Trophoblast cell (in vitro differentiated cells and primary cell): ENCODE data around the gene ENO3. TPM values are rescaled to one million over a fixed set of nuclear protein-coding genes. Genes with fewer than 3 reads are reported as not detected.

Source experiments
- DNase-seq, 2 donors: peaks; one replicate each; pipeline ENCODE4 v3.0.0-alpha.2; 2016
- H2AFZ ChIP-seq: 2 replicates; pipeline ENCODE4 v1.6.1; 2013; ENCODE audit warnings: low read length, moderate library complexity, mild to moderate bottlenecking; ENCODE audit not compliant: insufficient read depth, poor library complexity
- H2AK5ac ChIP-seq: 2 replicates; pipeline ENCODE4 v1.6.1; 2013; ENCODE audit warnings: mild to moderate bottlenecking, low read length
- H2BK120ac ChIP-seq: 2 replicates; pipeline ENCODE4 v1.6.1; 2013; ENCODE audit warnings: low read length, mild to moderate bottlenecking, moderate library complexity; ENCODE audit not compliant: insufficient read depth, poor library complexity
- H2BK12ac ChIP-seq: 2 replicates; pipeline ENCODE4 v1.6.1; 2013; ENCODE audit warnings: mild to moderate bottlenecking, low read length, moderate library complexity
- H2BK5ac ChIP-seq: 2 replicates; pipeline ENCODE4 v1.6.1; 2013; ENCODE audit warnings: low read length, low read depth, moderate library complexity, mild to moderate bottlenecking; ENCODE audit not compliant: poor library complexity
- H3K14ac ChIP-seq: 2 replicates; pipeline ENCODE4 v1.6.1; 2013; ENCODE audit warnings: mild to moderate bottlenecking, low read length
- H3K18ac ChIP-seq: 2 replicates; pipeline ENCODE4 v1.6.1; 2013; ENCODE audit warnings: mild to moderate bottlenecking, low read length
- H3K23ac ChIP-seq: 2 replicates; pipeline ENCODE4 v1.6.1; 2013; ENCODE audit warnings: low read length
- H3K27ac ChIP-seq: 2 replicates; pipeline ENCODE4 v1.5.1; 2013; ENCODE audit warnings: low read depth, mild to moderate bottlenecking, inconsistent platforms, low read length, moderate library complexity
- H3K27me3 ChIP-seq: 2 replicates; pipeline ENCODE4 v1.6.1; 2013; ENCODE audit warnings: inconsistent platforms, mild to moderate bottlenecking, low read length, moderate library complexity; ENCODE audit not compliant: insufficient read depth
- H3K36me3 ChIP-seq, 2 experiments: 1 replicate in 1 of 2; 2 replicates in 1 of 2; pipeline ENCODE4 v1.6.1; 2013; ENCODE audit warnings: low read length in 2 of 2, mild to moderate bottlenecking in 2 of 2, moderate library complexity in 1 of 2; ENCODE audit not compliant: insufficient read depth in 2 of 2, control insufficient read depth in 1 of 2
- H3K4ac ChIP-seq: 2 replicates; pipeline ENCODE4 v1.6.1; 2013; ENCODE audit warnings: low read depth, mild to moderate bottlenecking, low read length, moderate library complexity
- H3K4me1 ChIP-seq, 2 experiments: 1 replicate in 1 of 2; 2 replicates in 1 of 2; pipeline ENCODE4 v1.6.1; 2013; ENCODE audit warnings: low read length in 2 of 2, mild to moderate bottlenecking in 2 of 2, moderate library complexity in 1 of 2; ENCODE audit not compliant: insufficient read depth in 2 of 2, control insufficient read depth in 1 of 2
- H3K4me2 ChIP-seq: 2 replicates; pipeline ENCODE4 v1.6.1; 2013; ENCODE audit warnings: inconsistent platforms, mild to moderate bottlenecking, low read length, moderate library complexity
- H3K4me3 ChIP-seq: 2 replicates; pipeline ENCODE4 v1.5.1; 2013; ENCODE audit warnings: mild to moderate bottlenecking, low read depth, low read length, inconsistent platforms
- H3K79me1 ChIP-seq: one replicate; pipeline ENCODE4 v1.6.1; 2013; ENCODE audit warnings: low read length
- H3K79me2 ChIP-seq: 2 replicates; pipeline ENCODE4 v1.6.1; 2013; ENCODE audit warnings: low read length, mild to moderate bottlenecking; ENCODE audit not compliant: control insufficient read depth, insufficient read depth, poor library complexity
- H3K9ac ChIP-seq: 2 replicates; pipeline ENCODE4 v1.6.1; 2013; ENCODE audit warnings: mild to moderate bottlenecking, low read length
- H3K9me3 ChIP-seq: 2 replicates; pipeline ENCODE4 v1.6.1; 2013; ENCODE audit warnings: low read depth, mild to moderate bottlenecking, control low read depth, inconsistent platforms, low read length; ENCODE audit not compliant: insufficient read depth
- H4K12ac ChIP-seq: 2 replicates; pipeline ENCODE4 v1.6.1; 2013; ENCODE audit warnings: low read depth, mild to moderate bottlenecking, low read length, moderate library complexity
- H4K8ac ChIP-seq: 2 replicates; pipeline ENCODE4 v1.6.1; 2013; ENCODE audit warnings: low read depth, mild to moderate bottlenecking, low read length, moderate library complexity
- H4K91ac ChIP-seq: one replicate; pipeline ENCODE4 v1.6.1; 2013; ENCODE audit warnings: low read depth, mild to moderate bottlenecking, low read length, moderate library complexity
- WGBS: extraction: QIAGEN DNeasy Blood & Tissue Kit; methylation state at CpG from one replicate; pipeline ENCODE4 v1.1.7; 2013; ENCODE audit warnings: missing lambda C conversion rate; ENCODE audit not compliant: insufficient read length, insufficient coverage; ENCODE audit errors: extremely low coverage; 5-methylcytosine and 5-hydroxymethylcytosine counted together
- polyA plus RNA-seq: library from polyadenylated mRNA; stranded (reverse); fragments of 200-250 nt; gene quantifications from 2 replicates; pipeline ENCODE4 v1.2.3, GENCODE V29; 2013

ENO3 gene
- polyA plus RNA-seq, result 5.6 and 5.8 TPM in 2 replicates

DNA sequence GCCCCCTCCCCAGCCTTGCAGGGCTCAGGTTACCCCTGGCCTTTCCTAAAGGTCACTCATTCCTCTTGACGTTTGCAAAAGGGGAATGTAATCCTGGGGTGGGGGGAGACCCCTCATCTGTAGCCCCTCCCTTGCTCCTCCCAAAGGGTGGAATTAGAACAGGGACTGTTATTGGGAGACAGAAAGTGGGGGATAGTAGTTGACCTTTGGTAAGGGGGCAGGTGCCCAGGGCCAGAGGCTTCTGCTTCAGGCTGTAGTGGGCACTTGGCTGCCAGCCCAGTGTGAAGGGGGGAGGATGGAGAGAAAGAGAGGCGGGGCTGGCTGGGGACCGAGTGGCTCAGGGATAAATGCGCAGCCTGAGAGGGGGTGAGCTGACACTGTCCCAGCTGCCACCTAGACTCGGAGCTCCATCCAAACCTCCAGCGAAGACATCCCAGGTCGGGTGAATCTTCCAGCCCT, at the start of gene ENO3:
Gene ENO3, plus strand, starts transcription at position 374 of the 459 bp plus-strand sequence. CDS start 711 bp downstream, outside the sequence.
- Histone ChIP-seq H4K91ac (peak within 1 kb of the TSS; percentile 97), H2AK5ac (peak within 1 kb of the TSS; percentile 60), H2BK12ac (peak within 1 kb of the TSS; percentile 42), H3K4me3 (peak within 1 kb of the TSS; percentile 63), H3K18ac (peak within 1 kb of the TSS; percentile 89), H3K4ac (peak within 1 kb of the TSS; percentile 81), H2AFZ (peak within 1 kb of the TSS; percentile 53), H3K9me3 (peaks cover 1% of the 10 kb centered on the region), H3K79me2 (peaks cover 26% of the 10 kb centered on the region), H3K14ac (peak within 1 kb of the TSS; percentile 89), H2BK5ac (peak within 1 kb of the TSS; percentile 93), H3K4me1 (peaks cover 15 to 29% of the 10 kb centered on the region in 2 experiments), H3K27me3 (no peaks in the 10 kb centered on the region), H3K4me2 (peak within 1 kb of the TSS; percentile 78), H4K12ac (peak within 1 kb of the TSS; percentile 68), H4K8ac (peak within 1 kb of the TSS; percentile 93), H3K9ac (peak within 1 kb of the TSS; percentile 95), H3K79me1 (peaks cover 30% of the 10 kb centered on the region), H3K27ac (peak within 1 kb of the TSS; percentile 100), H2BK120ac (peak within 1 kb of the TSS; percentile 84), H3K36me3 (peaks cover 8 to 12% of the 10 kb centered on the region in 2 experiments), H3K23ac (no peak within 1 kb of the TSS)
- WGBS, result no CpG with 5 or more reads among the region's 7 CpGs
- DNase-seq, result no peak

DNA sequence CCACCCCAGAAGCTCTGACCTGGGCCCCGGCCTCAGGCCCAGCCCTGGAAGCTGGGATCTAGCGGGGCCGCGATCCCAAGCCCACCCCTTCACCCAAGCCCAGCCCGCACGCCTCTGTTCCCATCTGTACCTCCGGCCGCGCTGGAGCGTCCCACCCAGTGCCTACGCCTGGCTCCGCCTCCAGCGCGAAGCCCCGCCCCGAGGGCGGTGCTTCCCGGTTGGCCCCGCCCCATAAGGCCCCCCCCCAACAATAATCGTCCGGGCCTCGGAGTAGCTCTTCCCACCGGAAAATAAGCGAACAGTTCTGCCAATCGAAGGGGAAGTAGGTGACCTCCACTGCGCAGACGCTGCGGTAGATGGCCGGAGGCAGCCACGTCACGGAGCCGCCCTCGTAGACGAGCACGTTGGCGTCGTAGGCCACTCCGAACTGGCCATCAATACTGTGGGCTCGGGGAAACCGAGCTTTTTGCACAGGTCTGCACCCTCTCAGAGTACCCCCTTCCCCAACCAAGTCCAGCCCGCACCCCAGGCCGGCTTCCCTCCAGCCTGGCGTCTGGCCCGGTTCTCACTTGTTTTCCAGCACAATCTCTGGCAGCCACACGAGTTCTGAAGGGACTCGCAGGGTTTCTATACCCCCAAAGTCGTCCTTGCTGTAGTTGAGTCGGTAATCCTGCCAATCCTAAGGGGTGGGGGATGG, 49.1 kb upstream of the ENO3 start:
- no CpG with 5 or more reads among the region's 48 CpGs for WGBS

DNA sequence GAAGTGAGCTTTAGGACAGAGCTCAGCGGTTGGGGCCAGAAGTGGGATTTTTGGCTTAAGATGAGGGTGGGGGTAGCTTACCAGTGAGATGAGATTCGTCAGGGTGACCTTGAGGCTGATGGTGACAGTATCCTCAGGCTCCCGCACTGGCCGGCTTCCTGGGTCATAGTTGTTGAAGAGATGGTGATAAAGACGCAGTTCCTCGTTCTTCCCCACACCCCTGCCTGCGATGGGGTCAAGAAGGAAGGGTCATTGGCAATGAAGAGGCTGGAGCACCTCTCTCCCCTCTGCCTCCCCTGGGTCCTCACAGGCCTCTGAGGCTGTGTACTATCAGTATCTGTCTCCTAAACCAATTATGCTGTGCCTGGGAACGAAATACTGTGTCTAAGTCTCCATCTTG, 48.4 kb upstream of the ENO3 start:
- Histone ChIP-seq H3K4me2 (no peak overlapping the region), H3K4ac (no peak overlapping the region), H2BK120ac (no peak overlapping the region), H2AFZ (no peak overlapping the region), H3K18ac (no peak overlapping the region), H3K79me1 (no peaks in the 10 kb centered on the region), H3K27me3 (no peaks in the 10 kb centered on the region), H2BK12ac (no peak overlapping the region), H3K79me2 (no peaks in the 10 kb centered on the region), H3K4me3 (no peak overlapping the region), H3K9ac (no peak overlapping the region), H3K23ac (no peak overlapping the region), H3K4me1 (no peaks in the 10 kb centered on the region), H4K91ac (no peak overlapping the region), H3K36me3 (peaks cover 26 to 40% of the 10 kb centered on the region in 2 experiments), H3K14ac (no peak overlapping the region), H2BK5ac (no peak overlapping the region), H4K8ac (no peak overlapping the region), H3K9me3 (no peaks in the 10 kb centered on the region), H4K12ac (no peak overlapping the region), H2AK5ac (no peak overlapping the region), H3K27ac (no peak overlapping the region)
- WGBS, result no CpG with 5 or more reads among the region's 8 CpGs
- DNase-seq, result no peak

More for the DNA sequence above, 49.1 kb upstream of the ENO3 start:
- Histone ChIP-seq H3K4me3 (no peak overlapping the region), H4K91ac (no peak overlapping the region), H3K4me1 (no peaks in the 10 kb centered on the region), H3K23ac (no peak overlapping the region), H3K36me3 (peaks cover 33 to 47% of the 10 kb centered on the region in 2 experiments), H2AK5ac (no peak overlapping the region), H4K12ac (no peak overlapping the region), H2BK12ac (no peak overlapping the region), H3K9ac (no peak overlapping the region), H2BK120ac (no peak overlapping the region), H3K14ac (no peak overlapping the region), H3K18ac (no peak overlapping the region), H3K4me2 (no peak overlapping the region), H3K27ac (no peak overlapping the region), H4K8ac (no peak overlapping the region), H3K4ac (no peak overlapping the region), H3K9me3 (no peaks in the 10 kb centered on the region), H2BK5ac (no peak overlapping the region), H3K79me2 (no peaks in the 10 kb centered on the region), H3K27me3 (no peaks in the 10 kb centered on the region), H2AFZ (no peak overlapping the region), H3K79me1 (no peaks in the 10 kb centered on the region)
- DNase-seq, result peak; percentile 24 to 49

DNA sequence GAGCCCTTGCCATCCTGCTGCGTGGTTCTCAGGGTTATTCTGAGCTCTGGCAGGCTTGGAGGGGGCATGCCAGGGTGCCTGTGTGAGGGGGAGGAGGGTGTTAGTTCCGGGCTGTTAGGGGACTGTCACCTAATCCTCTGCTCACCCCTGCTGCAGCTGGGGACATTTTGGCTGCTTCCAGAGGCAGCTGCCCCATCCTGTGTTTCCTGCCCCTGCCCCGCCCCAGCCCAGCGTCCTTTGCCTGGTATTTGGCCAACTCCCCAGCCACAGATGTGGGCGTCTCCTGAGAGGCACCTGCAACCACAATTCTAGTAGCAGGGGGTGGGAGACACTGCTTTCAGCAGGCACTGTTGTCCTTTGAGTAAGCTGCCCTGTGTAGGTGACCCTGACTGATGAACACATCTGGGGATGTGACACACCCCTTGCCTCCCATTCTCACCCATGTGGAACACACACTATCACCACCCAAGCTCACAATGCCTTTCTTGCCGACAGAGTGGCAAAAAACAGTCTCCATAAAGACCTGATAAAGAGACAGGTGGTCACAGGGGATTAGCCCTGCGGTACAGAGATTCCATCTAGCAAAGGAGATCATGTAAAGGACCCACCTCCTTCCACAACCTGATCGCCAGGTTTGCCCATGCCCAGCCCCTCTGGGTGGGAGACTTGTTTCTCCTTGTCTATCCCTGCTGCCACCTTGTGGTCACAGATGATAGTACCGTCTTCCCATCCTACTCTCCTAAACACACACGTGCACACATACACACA, 47.7 kb upstream of the ENO3 start, which contains the start of gene CHRNE:
Gene CHRNE, minus strand, starts transcription at position 48 of the 768 bp plus-strand sequence. Its CDS starts 35 bp downstream, at position 13.
- H3K4me1 ChIP-seq, result peaks cover 0 to 2% of the 10 kb centered on the region in 2 experiments

More for the DNA sequence above, 47.7 kb upstream of the ENO3 start, which contains the start of gene CHRNE:
- no peak within 1 kb of the TSS for H2AFZ ChIP-seq
- H3K79me2 ChIP-seq, result no peaks in the 10 kb centered on the region
- H3K4me3 ChIP-seq, result no peak within 1 kb of the TSS
- H2BK5ac ChIP-seq, result no peak within 1 kb of the TSS
- H2BK12ac ChIP-seq, result no peak within 1 kb of the TSS
- no peak within 1 kb of the TSS for H3K27ac ChIP-seq
- H3K27me3 ChIP-seq, result no peaks in the 10 kb centered on the region
- H4K8ac ChIP-seq, result no peak within 1 kb of the TSS
- no peak within 1 kb of the TSS for H4K91ac ChIP-seq
- no peak within 1 kb of the TSS for H3K23ac ChIP-seq
- H3K4me2 ChIP-seq, result no peak within 1 kb of the TSS
- H2AK5ac ChIP-seq, result no peak within 1 kb of the TSS
- DNase-seq, result peak; percentile 88 to 94
- no peak within 1 kb of the TSS for H3K9ac ChIP-seq
- no peak within 1 kb of the TSS for H2BK120ac ChIP-seq
- no CpG with 5 or more reads among the region's 10 CpGs for WGBS
- no peak within 1 kb of the TSS for H3K14ac ChIP-seq
- no peak within 1 kb of the TSS for H3K4ac ChIP-seq
- no peak within 1 kb of the TSS for H3K18ac ChIP-seq
- H4K12ac ChIP-seq, result no peak within 1 kb of the TSS
- peaks cover 24 to 35% of the 10 kb centered on the region in 2 experiments for H3K36me3 ChIP-seq
- peaks cover 2% of the 10 kb centered on the region for H3K79me1 ChIP-seq
- H3K9me3 ChIP-seq, result no peaks in the 10 kb centered on the region
